Kidney tubule cell (primary cell): ENCODE results near the gene MAPK8.
A peak's percentile ranks its signal among the peaks of the same experiment; 100 is the strongest.

Experiments used
- DNase-seq: peaks from one replicate; pipeline ENCODE4 v3.0.0-alpha.2; 2018; ENCODE audit warnings: low spot score

MAPK8 gene

DNA sequence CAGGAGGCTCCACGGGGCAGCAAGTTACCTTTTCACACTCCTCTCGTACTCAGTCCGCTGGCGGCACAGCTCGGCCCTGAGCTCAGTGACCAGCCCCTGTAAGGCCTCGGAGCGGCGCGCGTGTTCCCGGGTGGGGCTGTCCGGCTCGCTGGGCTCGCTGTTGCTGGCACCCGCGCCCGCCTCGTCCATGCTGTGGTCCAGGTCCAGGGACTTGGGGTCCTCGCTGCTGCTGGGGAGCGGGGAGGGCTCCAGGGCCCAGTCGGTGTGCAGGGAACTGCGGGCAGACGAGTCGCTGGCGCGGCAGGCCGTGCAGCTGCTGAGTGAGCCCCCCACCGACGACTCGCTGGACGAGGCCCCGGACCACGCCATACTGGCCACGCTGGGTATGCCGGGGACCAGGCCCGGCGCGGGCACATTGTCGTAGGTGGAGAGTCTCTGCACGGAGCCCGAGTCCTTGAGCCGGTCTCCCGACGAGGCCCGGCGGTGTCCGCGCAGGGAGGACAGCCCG, 143.8 kb downstream of the MAPK8 start:
- no peak for DNase-seq

GRCh38 chr10:48450741-48451466, 144.4 kb downstream of the MAPK8 start:
- no peak for DNase-seq

- no peak for DNase-seq
Observed at GRCh38 chr10:48451969-48452878, 145.7 kb downstream of the MAPK8 start.

DNA sequence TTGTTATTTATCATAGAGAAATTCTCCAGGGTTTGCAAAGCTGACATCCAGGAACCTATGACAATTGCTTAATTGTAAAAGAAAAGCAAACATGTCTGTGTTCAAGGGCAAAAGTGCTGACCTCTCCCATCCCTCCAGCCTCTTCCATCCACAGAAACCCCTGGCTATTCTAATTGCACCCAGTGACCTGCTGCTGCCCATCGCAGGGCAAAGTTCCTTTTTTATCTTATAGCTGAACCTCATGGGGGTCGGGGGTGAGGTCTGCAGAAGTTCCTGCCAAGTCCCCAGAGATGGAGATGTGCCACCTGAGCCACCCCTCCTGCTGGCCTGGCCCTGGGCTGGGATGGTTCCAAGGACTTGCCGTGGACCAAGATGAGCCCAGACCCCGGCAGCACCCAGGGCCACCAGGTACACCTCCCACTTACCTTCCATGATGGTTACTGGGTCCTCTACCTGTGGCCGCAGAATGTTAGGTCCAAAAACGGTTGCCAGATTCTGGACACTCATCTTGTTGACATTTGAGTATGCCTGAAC, 146.5 kb downstream of the MAPK8 start:
- DNase-seq, result no peak

GRCh38 chr10:48453451-48454301, 147.2 kb downstream of the MAPK8 start:
- DNase-seq, result no peak

- DNase-seq, result no peak
Observed at GRCh38 chr10:48454302-48455054, 148.0 kb downstream of the MAPK8 start.

- DNase-seq, result no peak
Observed at GRCh38 chr10:48455055-48455391, 148.5 kb downstream of the MAPK8 start.

DNA sequence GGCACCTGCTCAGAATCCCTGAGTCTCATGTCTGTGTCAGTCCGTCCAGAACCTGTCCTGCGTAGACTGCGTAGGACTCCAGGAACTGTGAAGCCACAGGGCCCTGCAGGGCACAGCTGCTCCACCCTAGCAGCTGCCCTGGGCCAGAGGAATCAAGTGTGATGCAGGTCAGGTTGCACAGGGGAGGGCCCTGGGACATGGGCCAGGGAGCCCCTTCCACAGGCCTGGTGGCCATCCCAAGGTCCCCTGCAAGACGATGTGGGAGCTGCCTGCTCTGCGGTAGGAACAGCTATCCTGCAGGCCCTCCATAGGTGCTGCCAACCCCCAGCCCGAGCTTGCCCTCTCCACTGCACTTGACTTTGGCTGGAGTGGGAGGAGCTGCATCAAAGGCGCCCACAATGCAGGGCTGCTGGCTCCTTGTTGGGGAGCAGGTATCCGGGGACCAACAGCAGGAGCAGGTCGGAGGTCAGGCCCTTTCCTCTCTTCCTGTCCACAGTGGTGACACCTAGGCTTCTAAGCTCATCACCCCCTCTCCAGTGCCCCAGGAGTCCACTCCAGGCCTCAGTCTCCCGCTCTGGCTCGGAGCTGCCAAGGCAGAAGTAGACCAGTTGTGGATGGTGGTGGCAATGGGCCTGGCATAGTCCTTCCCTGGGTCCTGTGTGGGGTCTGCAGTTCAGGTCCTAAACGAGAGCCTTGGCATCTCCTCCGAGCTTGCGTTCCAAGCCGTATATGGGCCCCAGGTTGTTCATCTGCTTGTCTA, 149.1 kb downstream of the MAPK8 start:
- no peak for DNase-seq

GRCh38 chr10:48456361-48456804, 149.9 kb downstream of the MAPK8 start:
- DNase-seq, result peak; percentile 30

DNA sequence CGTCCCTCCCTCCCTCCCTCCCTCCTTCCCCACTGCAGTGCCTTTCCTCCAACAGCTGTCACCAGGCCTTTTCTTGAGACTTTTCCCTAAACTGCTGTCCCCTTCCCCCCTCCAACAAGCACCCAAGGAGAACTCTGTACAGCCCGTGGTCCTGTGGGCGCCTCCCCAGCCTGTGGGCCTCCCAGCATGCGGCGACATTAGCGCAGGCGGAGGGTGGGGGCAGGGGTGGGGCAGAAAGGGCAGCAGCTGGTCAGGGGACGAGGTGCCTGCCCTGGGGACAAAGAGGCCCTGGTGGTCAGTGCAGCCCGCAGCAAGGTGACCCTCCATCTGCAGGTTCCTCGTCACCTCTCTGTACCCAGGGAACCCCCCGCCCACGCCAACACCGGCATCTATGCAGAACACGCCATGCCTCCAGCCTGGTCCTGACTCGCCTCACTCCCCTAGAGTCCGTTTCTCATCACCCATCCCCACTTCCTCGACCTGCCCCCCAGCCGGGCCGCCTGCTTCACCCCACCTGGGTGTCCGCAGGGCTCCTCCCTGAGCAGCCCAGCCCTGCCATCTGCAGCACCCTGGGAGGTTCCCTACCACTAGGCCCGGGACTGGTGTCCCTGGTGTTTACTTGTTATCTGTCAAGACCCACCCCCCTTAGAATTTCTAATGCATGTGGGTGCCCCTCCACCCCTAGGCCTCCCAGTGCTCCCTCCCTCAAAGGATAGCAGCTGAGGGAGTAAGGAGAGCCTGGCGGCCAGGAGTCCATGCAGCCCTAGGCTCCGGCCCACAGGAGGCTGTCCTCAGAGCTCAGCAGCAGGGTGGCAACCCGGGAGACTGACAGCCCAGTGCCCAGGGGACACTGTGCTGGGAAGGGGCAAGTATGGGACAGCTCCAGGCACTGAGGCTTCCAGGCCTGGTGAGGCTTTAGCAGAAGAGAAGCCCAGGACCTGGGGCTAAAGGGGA, 150.6 kb downstream of the MAPK8 start:
- DNase-seq, result no peak

DNA sequence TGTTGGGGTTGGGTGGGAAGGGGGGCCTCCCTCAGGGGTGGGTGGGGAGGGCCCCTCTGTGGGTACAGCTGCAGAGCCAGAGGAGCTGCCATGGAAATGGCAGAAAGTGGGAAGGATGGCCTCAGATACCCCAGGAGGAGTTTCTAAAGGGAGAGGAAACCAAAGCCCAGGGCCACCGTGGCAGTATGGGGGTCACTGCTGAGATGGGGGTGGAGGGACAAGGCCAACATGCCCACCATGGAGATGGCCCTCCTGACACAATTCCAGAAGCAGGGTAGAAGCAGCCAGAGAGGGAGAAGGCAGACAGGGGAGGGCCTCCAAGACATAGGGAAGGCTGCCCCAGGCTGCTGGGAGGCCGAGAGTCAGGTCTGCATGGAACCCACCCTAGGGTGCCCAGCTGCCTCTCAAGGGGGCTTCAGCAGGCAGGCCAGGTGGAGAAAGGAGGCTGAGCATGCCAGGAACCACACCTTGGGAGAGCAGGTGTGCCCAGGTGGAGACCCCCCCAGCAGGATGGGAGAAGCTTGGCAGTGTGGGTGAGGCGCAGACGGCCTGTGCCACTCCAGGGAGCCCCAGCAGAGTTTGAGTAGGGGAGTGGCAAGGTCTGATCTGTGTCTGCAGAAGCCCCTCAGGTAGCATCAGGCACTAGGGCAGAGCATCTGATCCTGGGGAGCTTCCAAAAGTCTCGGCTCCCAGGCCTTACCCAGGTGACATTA, 151.6 kb downstream of the MAPK8 start:
- no peak for DNase-seq

GRCh38 chr10:48458662-48459048, 152.2 kb downstream of the MAPK8 start:
- DNase-seq, result no peak

- DNase-seq, result no peak
Observed at GRCh38 chr10:48459270-48460150, 153.0 kb downstream of the MAPK8 start.

GRCh38 chr10:48460182-48460581, 153.7 kb downstream of the MAPK8 start:
- peak; percentile 17 for DNase-seq

- DNase-seq, result no peak
Observed at GRCh38 chr10:48461623-48462481, 155.4 kb downstream of the MAPK8 start.

GRCh38 chr10:48462482-48463020, 156.1 kb downstream of the MAPK8 start:
- no peak for DNase-seq
